HFFc6 (cell line): ENCODE results near the gene CD84. TPM values are rescaled to one million over a fixed set of nuclear protein-coding genes. Genes with fewer than 3 reads are reported as not detected.
"Not testable (repeated sequence)": the region's sequence is repeated elsewhere in the genome, so short reads cannot be mapped to it uniquely, and the experiment has no call there.

Source experiments
- DNase-seq: peaks from one replicate; pipeline ENCODE4 v3.0.0-alpha.2; 2018
- H3K27ac Mint-ChIP-seq: 2 replicates; pipeline ENCODE4 v1.8.0; 2020; ENCODE audit warnings: mild to moderate bottlenecking, mixed read lengths
- H3K27me3 Mint-ChIP-seq: 2 replicates; pipeline ENCODE4 v1.8.0; 2021; ENCODE audit warnings: mild to moderate bottlenecking, moderate library complexity, mixed read lengths; ENCODE audit not compliant: insufficient read depth
- H3K36me3 Mint-ChIP-seq: 2 replicates; pipeline ENCODE4 v1.8.0; 2021; ENCODE audit warnings: low read depth, mixed read lengths
- H3K4me1 Mint-ChIP-seq: 2 replicates; pipeline ENCODE4 v1.8.0; 2020; ENCODE audit warnings: low read depth, mixed read lengths
- H3K4me3 Mint-ChIP-seq: 2 replicates; pipeline ENCODE4 v1.8.0; 2020; ENCODE audit warnings: mild to moderate bottlenecking, moderate library complexity, mixed read lengths
- H3K9me3 Mint-ChIP-seq: 2 replicates; pipeline ENCODE4 v1.8.0; 2020; ENCODE audit warnings: mild to moderate bottlenecking, mixed read lengths
- CTCF ChIP-seq: fragments of 200-600 bp; sonication (generic); IDR thresholded peaks from 2 replicates; pipeline ENCODE4 v1.5.0; 2021; ENCODE audit warnings: antibody characterized with exemption, mild to moderate bottlenecking
- total RNA-seq, 6 experiments: library from RNA; stranded (reverse); fragmentation: NEBNext Ultra II Directional; extraction: Animal tissue kit (Norgen Biotek cat#: 25700); gene quantifications; 2 replicates in 1 of 6; 3 replicates in 5 of 6; pipeline ENCODE4 v1.2.3, GENCODE V29; 2021

Gene CD84
- total RNA-seq, 6 experiments from 2014 or later: not detected

DNA sequence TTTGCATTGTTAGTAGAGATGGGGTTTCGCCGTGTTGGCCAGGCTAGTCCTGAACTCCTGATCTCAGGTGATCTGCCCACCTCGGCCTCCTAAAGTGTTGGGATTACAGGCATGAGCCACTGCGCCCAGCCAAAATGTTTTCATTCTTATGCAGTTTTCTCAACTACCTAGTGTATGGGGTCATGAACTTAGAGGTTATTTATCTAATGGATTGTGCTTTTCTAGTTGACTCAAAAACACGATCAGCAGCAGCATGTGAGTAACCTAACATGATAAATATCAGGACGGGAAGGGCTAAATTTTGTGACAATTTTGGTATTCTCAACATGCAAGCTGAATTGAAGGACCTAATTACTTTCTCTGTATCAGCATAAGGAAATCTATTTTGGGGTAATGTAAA, 9.2 kb upstream of the CD84 start:
- H3K36me3 Mint-ChIP-seq: no peaks in the 10 kb centered on the region
- H3K27ac Mint-ChIP-seq: no peak overlapping the region
- TF ChIP-seq CTCF: no peak

GRCh38 chr1:160584784-160585183, 5.5 kb upstream of the CD84 start:
- no peak overlapping the region for H3K4me3 Mint-ChIP-seq

More for the DNA sequence above, 9.2 kb upstream of the CD84 start:
- Mint-ChIP-seq H3K4me1 (no peaks in the 10 kb centered on the region), H3K9me3 (no peaks in the 10 kb centered on the region; the same call in 1 of the 2 replicates), H3K4me3 (no peak overlapping the region), H3K27me3 (no peaks in the 10 kb centered on the region; the same call in 1 of the 2 replicates)
- DNase-seq: no peak

GRCh38 chr1:160582976-160583375, 3.7 kb upstream of the CD84 start:
- H3K4me1 Mint-ChIP-seq, H3K4me3 Mint-ChIP-seq, H3K36me3 Mint-ChIP-seq, H3K27me3 Mint-ChIP-seq, H3K9me3 Mint-ChIP-seq, DNase-seq, H3K27ac Mint-ChIP-seq: not testable (repeated sequence)

More at GRCh38 chr1:160584784-160585183, 5.5 kb upstream of the CD84 start:
- no peak for DNase-seq
- H3K36me3 Mint-ChIP-seq: no peaks in the 10 kb centered on the region
- no peaks in the 10 kb centered on the region for H3K9me3 Mint-ChIP-seq
- H3K4me1 Mint-ChIP-seq: no peaks in the 10 kb centered on the region
- no peak overlapping the region for H3K27ac Mint-ChIP-seq
- no peaks in the 10 kb centered on the region; the same call in 1 of the 2 replicates for H3K27me3 Mint-ChIP-seq
- no peak for TF ChIP-seq CTCF

DNA sequence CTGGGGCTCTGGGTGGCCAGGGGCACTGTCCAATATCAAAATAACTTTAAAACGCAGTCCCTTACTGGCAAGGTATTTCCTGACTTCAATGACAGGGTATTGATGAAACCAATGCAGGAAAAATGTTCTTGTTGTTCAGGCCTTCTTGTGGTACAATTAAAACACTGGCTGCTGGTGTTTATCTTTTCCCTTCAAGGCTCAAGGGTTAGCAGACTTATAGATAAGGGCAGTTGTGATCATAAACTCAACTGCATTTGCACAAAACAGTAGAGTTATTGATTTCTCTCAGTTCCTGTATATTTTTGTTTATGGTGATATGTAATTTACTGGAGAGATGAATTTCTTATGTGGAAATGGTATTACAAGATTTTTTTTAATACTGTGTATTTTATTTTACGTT, 2.7 kb upstream of the CD84 start:
- Mint-ChIP-seq H3K36me3 (no peaks in the 10 kb centered on the region), H3K4me3 (no peak overlapping the region), H3K27ac (no peak overlapping the region), H3K27me3 (no peaks in the 10 kb centered on the region), H3K4me1 (no peaks in the 10 kb centered on the region), H3K9me3 (no peaks in the 10 kb centered on the region)
- TF ChIP-seq CTCF: no peak
- DNase-seq: no peak

- Mint-ChIP-seq H3K36me3 (no peaks in the 10 kb centered on the region), H3K27me3 (no peaks in the 10 kb centered on the region), H3K27ac (no peak overlapping the region), H3K9me3 (no peaks in the 10 kb centered on the region), H3K4me1 (no peaks in the 10 kb centered on the region), H3K4me3 (no peak overlapping the region)
- DNase-seq: no peak
- TF ChIP-seq CTCF: no peak
Measured at GRCh38 chr1:160580221-160580812, 1.0 kb upstream of the CD84 start.

DNA sequence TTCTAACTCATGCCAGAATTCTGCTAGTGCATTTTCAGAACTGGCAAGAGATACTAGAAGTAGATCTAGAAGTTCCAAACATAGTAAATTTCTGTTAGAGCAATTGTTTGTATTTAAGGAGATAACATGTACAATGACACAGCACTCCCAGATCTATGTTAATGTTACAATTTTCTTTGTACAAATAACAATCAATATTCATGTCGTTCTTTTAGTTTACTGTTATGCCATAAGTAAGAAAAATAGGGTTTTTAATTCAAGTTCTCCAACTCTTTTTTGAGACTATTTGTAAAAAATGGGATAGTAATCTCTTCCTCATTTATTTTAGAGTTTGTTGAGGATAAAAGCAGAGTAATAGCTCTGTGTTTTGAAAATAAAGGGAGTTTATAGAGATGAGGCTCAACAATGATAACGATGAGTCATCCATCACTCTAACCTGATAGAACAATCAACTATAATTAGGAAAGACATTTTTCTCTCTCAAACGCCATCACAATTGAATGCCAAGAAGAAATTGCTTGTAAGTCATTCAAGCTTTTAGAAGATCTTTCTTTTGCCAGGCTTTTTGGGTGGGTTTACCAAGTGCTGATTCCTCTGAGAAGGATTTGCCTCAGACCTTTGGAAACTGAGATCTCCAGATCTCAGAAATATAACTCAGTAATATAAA, 638 bp downstream of the CD84 start:
- H3K4me3 Mint-ChIP-seq: no peak overlapping the region
- H3K4me1 Mint-ChIP-seq: no peaks in the 10 kb centered on the region
- H3K36me3 Mint-ChIP-seq: no peaks in the 10 kb centered on the region
- DNase-seq: no peak
- no peak for TF ChIP-seq CTCF
- no peaks in the 10 kb centered on the region for H3K27me3 Mint-ChIP-seq
- H3K27ac Mint-ChIP-seq: no peak overlapping the region
- H3K9me3 Mint-ChIP-seq: no peaks in the 10 kb centered on the region
